HG03571 (cell line): ENCODE measurements around the gene UPF1.
"Not testable (repeated sequence)": the region's sequence is repeated elsewhere in the genome, so short reads cannot be mapped to it uniquely, and the experiment has no call there.

Source experiments
- ATAC-seq: cut with Tn5 transposase; IDR thresholded peaks from one replicate; pipeline ENCODE4 v1.9.1; 2021; ENCODE audit not compliant: unreplicated experiment

Gene UPF1

DNA sequence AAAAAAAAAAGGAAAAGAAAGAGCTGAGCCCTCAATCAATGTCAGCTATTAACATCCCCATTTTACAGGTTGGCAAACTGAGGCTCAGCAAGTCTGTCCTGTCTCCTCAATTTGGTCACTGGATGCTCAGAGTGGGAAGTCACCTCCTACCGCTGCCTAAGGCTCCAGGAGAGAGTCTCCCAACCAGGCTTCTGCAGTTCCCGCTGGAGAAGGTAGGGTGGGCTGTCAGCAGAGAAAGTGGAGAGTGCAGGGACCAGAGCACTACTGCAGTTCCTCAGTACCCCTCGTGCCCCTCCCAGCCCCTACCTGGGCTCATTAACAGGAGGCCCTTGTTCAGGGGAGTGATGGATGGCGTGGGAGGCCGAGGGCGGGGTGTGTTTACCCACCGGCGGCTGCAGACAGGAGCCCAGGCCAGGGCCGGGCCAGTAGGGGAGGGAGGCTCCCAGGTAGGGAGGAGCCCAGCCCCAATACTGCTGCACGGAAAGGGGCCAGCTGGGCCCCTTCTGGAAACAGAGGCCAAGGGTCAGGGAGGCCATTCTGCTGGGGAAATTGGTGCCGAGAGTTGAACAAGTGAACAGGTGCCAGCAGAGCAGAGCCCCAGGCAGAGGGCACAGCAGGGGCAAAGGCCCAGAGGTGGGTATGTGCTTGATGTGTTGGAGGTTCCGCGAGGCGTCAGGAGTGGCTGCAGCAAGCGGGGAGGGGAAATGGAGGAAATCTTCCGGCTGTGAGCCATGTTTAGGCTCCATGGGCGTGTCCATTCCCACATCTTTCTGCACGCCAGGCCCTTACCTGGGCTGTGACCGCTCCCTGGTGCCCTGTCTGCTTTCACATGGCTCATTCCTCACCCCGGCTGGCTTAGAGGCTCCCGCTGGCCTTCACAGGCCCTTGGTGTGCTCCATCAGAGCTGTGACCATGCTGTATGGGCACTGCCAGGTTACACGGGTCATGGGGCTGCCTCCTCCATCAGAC is 33.1 kb upstream of the UPF1 start:
- ATAC-seq, result no peak

DNA sequence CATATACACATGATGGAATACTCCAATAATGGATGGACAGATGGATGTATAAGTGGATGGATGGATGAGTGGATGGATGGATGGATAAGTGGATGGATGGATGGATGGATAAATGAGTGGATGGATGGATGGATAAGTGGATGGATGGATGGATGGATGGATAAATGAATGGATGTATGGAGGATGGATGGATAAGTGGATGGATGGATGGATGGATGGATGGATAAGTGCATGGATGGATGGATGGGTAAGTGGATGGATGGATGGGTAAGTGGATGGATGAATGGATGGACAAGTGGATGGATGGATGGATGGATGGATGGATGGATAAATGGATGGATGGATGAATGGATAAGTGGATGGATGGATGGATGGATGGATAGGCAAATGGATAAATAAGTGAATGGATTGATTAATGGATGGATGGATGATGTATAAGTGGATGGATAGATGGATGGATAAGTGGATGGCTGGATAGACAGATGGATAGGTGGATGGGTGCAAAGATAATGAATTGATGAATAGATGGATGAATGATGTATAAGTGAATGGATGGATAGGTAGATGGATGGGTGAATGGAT is 32.3 kb upstream of the UPF1 start:
- no peak for ATAC-seq

DNA sequence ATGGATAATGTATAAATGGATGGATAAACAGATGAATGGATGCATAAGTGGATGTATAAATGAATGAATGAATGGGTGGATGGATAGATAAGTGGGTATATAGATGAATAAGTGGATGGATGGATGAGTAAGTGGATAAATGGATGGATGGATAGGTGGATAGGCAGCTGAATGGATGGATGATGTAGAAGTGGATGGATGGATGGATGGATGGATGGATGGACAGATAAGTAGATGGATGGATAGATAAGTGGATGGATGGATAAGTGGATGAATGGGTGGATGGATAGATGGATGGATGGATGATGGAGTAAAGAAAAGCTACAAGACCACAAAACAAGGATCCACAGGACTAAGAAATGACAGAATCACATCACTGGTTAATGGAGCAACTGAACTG is 31.7 kb upstream of the UPF1 start:
- no peak for ATAC-seq

DNA sequence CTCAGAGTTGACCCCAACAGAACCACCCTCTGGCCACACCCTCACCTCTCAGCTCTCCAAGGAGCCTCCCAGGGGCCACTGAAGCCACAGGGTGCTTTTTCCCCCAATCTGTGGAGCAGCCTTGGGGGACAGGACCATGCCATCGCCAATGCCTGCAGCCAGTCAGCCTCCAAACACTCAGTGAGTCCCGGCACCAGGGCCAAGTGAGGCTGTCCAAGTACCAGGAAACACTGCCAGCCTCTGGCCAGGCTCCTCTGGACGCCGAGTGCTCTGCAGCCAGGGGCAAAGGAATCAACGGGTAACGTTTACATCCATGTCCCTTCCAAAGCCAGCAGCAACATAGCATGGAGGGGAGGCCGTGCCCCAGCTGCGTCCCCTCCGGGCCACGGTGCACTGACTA is 31.1 kb upstream of the UPF1 start:
- ATAC-seq, result no peak

DNA sequence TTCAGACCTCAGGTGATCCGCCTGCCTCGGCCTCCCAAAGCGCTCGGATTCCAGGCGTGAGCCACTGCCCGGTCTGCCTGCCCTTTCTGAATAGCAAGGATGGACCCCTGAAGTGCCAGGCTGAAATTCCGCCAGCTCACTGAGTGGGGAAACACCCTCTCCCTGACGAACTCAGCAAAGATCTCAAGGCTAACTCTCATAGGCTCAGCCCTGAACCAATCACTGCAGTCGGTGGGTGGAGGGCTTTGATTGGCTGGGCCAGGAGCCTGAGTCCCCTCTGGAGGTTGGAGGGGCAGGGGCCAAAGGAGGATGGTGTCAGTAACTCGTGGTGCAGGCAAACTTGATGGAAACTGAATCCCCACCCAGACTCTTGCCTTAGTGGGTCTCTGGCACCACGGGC is 29.4 kb upstream of the UPF1 start:
- ATAC-seq, result no peak

DNA sequence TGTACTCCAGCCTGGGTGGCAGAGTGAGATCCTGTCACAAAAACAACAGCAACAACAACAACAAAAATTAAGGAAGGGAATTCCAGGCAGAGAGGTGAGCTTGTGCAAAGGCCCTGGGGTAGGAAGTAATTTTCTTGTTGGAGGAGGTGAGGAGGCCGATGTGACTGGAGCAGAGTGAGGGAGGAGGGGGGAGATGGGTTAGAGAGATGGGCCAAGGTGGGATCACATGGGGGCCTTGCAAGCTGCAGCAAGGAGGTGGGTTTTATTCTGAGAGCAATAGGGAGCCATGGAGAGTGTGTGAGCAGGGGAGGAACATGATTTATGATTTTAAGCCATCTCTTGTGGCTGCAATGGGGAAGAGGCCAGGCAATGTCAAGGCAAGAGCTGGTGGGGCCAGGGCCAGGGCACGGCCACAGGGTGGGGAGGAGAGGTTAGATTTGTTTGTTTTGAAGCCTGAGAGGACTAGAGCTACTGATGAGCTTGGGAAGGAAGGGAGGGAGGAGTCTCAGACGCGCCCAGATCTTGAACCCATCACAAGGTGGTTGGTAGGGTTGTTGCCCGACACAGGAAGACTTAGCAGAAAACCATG is 28.1 kb upstream of the UPF1 start:
- no peak for ATAC-seq

DNA sequence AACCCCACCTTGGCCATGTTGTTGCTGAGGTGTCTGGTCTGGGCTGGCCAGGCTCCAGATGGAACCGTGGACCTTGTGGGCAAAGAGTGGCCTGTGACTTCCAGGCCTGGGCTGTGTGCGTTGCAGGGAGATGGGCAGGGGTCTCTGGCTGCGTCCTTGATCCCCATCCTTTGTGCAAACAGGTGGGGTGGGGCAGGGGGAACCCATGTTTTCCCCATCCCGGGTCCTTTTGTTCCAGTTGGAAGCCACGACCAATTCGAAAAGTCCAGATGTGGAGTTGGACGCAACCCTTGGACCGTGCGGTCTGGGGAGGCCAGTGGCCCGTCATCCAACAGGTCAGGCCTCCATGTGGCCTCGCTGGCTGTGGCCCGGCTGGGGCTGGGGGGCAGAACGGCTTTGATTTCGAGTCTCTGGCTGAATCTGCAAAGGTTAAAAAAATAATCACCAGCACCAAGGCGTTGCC is 27.6 kb upstream of the UPF1 start:
- ATAC-seq, result no peak

DNA sequence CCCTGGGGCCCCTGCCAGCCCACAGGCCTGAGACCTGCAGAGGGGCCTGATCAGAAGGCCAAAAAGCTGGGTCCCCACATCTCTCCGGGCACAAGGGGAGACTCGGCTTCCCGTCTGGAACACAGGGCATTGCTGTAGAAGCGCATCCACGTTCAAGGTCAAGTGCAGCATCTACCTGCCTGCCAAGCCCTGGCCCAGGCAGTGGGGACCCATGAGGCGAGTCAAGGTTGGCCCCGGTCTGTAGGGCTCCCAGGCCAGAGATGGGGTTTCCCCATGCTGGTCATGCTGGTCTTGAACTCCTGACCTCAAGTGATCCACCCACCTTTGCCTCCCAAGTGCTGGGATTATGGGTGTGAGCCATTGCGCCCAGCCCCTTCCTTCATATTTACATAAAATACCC is 27.1 kb upstream of the UPF1 start:
- ATAC-seq, result no peak

DNA sequence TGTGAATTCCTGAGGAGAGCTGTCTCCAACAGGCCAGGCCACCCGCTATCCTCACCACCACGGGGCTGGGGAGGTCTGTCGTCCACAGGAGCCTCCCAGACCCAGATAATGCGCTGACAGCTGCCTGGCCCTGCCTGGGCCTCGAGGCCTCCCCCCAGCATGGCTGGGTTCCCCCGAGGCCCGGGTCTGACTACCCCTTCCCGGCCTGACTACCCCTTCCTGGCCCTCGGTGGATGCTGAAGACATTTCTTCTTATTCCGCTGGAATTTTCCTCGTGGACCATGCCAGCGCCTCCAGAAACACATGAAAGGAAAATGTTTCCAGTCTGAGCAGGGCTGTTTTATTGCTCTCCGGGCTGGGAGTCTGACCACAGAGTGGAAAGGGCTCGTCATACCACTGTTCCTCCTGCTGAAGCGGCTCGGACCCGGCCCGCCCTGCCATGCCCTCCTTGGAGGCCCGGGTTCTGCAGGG is 23.9 kb upstream of the UPF1 start:
- no peak for ATAC-seq

DNA sequence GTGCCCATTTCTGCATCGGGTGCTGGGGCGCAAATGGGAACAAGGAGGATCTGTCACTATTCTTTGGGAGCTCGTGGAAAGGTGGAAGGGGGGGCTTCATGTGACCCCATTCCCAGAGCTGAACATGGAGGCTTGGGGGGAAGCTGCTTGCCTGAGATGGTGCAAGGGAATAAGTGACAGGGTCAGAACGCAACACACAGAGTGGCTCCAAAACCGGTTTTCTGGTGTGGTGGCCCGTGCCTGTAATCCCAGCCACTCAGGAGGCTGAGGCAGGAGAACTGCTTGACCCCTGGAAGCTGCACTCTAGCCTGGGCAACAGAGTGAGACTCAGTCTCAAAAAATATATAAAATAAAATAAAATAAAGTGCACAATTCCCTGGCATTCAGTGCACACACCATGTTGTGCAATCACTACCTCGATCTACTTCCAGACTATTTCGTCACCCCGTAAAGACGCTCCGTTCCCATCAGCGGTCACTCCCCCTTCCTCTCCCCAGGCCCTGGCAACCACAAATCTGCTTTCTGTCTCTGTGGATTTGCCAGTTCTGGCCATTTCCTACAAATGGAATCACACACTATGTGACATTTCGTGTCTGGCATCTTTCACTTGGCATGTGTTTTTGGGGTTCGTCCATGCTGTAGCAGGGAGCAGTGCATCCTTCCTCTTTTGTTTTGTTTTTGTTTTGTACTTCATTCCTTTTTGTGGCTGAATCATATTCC is 22.4 kb upstream of the UPF1 start:
- ATAC-seq, result no peak

DNA sequence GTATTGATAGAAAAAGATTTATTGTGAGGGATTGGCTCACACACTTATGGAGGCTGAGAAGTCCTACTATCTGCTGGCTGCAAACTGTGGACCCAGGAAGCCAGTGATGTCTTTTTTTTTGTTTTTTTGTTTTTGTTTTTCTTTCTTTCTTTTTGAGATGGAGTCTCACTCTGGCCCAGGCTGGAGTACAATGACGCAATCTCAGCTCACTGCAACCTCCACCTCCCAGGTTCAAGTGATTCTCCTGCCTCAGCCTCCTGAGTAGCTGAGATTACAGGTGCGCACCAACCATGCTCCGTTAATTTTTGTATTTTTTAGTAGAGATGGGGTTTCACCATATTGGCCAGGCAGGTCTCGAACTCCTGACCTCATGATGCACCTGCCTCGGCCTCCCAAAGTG is 20.1 kb upstream of the UPF1 start:
- ATAC-seq, result not testable (repeated sequence)

DNA sequence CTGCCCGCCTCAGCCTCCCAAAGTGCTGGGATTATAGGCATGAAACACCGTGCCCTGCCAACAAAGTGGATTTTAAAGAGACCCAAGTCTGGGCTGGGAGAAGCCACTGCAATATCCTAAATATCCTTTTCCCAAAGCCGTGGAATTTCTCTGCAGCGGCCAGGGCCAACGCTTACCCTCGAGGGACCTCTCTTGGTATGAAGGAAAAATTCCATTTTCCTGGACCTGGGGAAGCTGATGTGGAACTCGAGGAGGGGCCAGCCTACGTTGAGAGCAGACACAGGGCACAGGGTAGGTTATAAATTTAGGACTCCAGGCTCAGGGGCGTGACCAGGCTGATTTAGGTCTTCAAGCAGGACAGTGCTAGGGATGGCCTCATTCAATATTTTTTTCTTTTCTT is 17.7 kb upstream of the UPF1 start:
- no peak for ATAC-seq

DNA sequence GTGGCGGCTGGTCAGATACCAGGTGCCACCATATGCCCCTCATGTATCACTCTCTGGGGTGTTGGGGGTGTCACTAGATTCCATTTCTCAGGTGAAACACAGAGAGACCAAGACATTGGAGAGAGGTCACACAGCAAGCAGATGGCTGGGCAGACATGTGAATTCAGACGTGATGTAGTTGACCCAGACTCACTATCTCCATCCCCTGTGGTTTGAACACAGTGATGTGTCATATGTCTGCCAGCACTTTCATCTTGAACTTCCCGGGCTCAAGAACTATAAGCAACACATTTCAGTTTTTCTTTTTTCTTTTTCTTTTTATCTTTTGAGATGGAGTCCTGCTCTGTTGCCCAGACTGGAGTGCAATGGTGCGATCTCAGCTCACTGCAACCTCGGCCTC is 16.1 kb upstream of the UPF1 start:
- no peak for ATAC-seq

DNA sequence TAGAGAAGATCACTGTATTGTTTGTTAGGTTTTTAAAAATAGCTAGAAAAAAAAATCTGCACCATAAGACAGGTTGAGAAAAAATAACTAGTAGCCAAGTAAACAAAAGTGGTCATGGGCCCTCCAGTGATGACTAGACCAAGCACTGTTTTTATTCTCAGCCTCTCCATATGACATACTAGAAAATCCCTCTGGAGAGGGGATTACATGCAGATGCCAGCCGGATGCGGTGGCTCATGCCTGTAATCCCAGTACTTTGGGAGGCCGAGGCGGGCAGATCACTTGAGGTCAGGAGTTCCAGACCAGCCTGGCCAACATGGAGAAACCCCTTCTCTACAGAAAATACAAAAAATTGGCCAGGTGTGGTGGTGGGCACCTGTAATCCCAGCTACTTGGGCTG is 15.1 kb upstream of the UPF1 start:
- ATAC-seq, result not testable (repeated sequence)

DNA sequence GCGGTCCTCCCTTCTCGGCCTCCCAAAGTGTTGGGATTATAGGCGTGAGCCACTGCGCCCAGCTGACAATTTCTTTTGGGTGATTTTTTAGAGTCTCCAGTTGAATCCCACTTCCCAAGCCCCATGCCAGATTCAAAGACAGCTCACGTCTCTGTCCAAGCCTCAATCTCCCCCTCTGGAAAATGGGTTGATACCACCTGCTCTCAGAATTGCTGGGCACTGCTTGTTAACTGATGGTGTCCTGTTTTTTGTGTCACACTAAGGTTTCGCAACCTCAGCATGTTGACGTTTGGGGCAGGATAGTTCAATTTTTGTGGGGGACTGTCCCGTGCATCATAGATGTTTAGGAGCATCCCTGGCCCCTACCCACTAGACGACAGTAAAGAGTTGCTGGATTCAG is 14.2 kb upstream of the UPF1 start:
- no peak for ATAC-seq

DNA sequence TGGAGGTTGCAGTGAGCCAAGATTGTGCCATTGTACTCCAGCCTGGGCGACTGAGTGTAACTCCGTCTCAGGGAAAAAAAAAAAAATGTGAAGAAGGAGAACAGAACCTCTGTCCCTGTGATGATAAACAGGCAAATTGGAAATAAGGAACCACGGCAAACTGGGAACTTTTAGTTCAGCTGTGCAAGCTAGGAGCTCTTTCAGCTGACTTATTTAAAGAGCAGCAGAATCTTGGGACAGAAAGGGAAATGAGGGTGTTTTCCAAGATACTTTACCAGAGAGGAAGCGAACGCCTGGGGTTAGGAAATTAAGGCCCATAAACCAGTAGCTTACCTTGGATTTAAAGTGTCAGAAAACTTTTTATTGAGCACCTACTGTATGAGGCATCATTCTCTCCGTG is 3.0 kb upstream of the UPF1 start:
- no peak for ATAC-seq

DNA sequence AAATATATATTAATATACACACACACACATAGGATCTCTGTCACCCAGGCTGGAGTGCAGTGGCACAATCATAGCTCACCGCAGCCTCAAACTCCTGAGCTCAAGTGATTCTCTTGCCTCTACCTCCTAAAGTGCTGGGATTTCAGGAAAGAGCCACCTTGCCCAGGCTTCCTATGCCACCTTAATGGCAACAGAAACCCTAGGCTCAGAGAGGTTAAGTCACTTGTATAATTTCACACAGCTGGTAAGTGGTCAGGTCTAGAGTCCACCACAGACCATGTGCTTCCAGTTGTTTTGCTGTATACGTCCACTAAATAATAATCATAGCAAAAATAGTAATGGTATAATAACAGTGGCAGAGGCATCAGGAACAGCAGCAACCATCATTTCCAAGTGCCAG is 1.3 kb upstream of the UPF1 start:
- ATAC-seq, result no peak

DNA sequence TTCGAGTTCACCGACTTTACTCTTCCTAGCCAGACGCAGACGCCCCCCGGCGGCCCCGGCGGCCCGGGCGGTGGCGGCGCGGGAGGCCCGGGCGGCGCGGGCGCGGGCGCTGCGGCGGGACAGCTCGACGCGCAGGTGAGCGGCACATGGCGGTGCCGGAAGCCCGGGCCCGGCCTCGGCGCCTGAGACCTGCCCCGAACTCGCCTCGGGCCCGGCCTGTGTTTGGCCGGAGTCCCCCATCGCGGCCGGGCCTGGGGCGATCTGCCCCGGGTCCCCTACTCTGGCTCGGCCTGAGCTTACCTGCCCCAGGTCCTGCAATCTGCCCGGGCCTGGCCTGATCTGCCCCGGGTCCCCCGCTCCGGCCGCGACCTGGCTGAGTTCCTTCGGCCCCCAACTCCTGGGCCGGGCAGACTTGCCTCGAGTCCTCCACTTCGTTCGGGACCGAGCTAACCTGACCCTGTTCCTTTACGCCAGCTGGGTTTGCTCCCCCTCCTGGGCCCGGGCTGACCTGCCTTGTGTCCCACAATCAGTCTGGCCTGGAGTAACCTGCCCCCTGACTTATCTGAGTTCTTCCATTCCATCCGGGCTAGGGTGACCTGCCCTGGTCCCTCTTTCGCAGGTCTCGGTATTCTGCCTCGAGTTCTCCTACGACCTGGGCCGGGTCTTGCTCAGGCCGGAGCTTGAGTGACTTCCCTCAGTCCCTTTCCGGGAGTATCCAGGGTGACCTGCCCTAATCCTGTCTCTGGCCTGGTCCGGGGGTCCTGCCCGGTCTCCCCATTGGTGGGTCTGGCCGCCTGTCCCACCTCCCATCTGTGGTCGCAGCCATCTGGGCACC is 764 bp downstream of the UPF1 start:
- ATAC-seq, result peak; percentile 20

DNA sequence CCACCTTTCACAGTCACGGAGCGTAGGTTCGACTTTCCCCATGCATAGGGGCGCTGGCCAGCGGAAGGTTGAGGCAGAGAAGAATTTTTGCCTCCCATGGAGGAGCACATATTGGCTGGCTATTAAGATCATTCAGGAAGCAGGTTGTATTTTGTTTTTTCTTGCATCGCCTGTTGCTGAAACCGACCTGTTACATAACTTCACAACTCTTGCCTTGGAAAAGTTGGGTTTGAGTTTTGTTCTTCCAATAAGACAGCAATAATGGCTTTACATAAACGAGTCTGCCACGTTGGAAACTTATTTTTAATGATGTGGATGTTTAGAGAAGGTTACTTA is 1.4 kb downstream of the UPF1 start:
- ATAC-seq, result no peak

DNA sequence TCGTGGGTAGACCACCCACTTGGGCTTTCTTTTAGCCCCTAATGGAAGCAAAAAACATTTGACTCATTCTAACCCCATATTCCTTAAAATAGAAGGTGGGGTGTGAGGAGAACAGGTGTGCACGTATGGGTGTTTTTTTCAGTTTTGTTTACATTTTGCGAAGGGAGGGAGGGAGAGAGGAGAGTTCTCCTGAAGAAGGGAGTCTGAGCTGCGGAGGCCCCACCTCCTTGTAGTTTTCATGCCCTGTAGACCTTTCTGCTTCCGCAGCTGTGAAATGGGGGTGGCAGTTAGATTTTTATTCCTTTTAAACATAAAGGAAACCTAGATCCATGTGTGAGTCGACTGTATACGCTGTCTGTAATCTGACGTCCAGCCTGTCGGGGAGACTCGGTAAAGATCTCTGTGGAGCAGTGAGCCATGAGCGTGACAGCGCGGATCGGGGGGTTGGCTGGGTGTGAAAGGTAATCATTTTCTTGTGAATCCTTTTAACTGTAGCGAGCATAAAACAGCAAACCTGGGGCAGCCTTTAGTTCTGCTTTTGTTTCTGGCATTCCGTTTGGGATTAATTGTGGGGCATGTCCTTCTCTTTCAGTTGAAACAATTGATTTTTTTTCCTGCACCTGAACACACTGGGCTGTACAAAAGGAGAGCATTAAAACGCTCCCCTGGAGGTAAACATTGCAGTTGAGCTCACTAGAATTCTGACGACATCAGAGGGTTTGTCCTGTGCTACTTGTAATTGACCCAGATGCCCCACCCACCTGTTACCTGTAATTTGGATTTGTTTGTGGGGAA is 2.3 kb downstream of the UPF1 start:
- ATAC-seq, result no peak
